HEK293 (cell line): ENCODE results near the gene MCRIP2.

Experiments used
- BCL11A ChIP-seq: fragments of 450-650 bp; formaldehyde crosslinking; IDR thresholded peaks from 2 replicates; pipeline ENCODE4 v1.5.1; 2016; ENCODE audit warnings: low read depth, missing biosample characterization, missing genetic modification characterization
- EGR2 ChIP-seq: fragments of 450-650 bp; formaldehyde crosslinking; IDR thresholded peaks from 2 replicates; pipeline ENCODE4 v1.5.1; 2016; ENCODE audit warnings: low read depth, missing biosample characterization, missing genetic modification characterization
- GLIS1 ChIP-seq: fragments of 450-650 bp; formaldehyde crosslinking; IDR thresholded peaks from 2 replicates; pipeline ENCODE4 v1.5.1; 2016; ENCODE audit warnings: missing biosample characterization, missing genetic modification characterization
- KLF1 ChIP-seq: fragments of 450-650 bp; formaldehyde crosslinking; IDR thresholded peaks from 2 replicates; pipeline ENCODE4 v1.5.1; 2016; ENCODE audit warnings: missing biosample characterization, missing genetic modification characterization
- KLF8 ChIP-seq: fragments of 450-650 bp; formaldehyde crosslinking; IDR thresholded peaks from 2 replicates; pipeline ENCODE4 v1.5.1; 2016; ENCODE audit warnings: missing biosample characterization, missing genetic modification characterization
- MYNN ChIP-seq: fragments of 450-650 bp; formaldehyde crosslinking; IDR thresholded peaks from 2 replicates; pipeline ENCODE4 v1.5.1; 2016; ENCODE audit warnings: missing biosample characterization, missing genetic modification characterization, borderline replicate concordance
- SCRT2 ChIP-seq: fragments of 450-650 bp; formaldehyde crosslinking; IDR thresholded peaks from 2 replicates; pipeline ENCODE4 v1.5.1; 2016; ENCODE audit warnings: missing biosample characterization, missing genetic modification characterization
- SP7 ChIP-seq: fragments of 450-650 bp; formaldehyde crosslinking; IDR thresholded peaks from 2 replicates; pipeline ENCODE4 v1.5.1; 2016; ENCODE audit warnings: missing biosample characterization, missing genetic modification characterization
- YY1 ChIP-seq: fragments of 450-650 bp; formaldehyde crosslinking; IDR thresholded peaks from 2 replicates; pipeline ENCODE4 v1.5.1; 2018; ENCODE audit warnings: missing biosample characterization, missing genetic modification characterization
- ZBTB10 ChIP-seq: fragments of 450-650 bp; formaldehyde crosslinking; IDR thresholded peaks from 2 replicates; pipeline ENCODE4 v1.5.1; 2016; ENCODE audit warnings: missing biosample characterization, missing genetic modification characterization
- ZBTB6 ChIP-seq: fragments of 450-650 bp; formaldehyde crosslinking; IDR thresholded peaks from 2 replicates; pipeline ENCODE4 v1.5.1; 2017; ENCODE audit warnings: missing biosample characterization, missing genetic modification characterization
- ZFHX2 ChIP-seq: fragments of 450-650 bp; formaldehyde crosslinking; conservative IDR thresholded peaks from 2 replicates; pipeline ENCODE4 v1.5.1; 2016; ENCODE audit warnings: missing biosample characterization, missing genetic modification characterization
- ZNF112 ChIP-seq: fragments of 450-650 bp; formaldehyde crosslinking; IDR thresholded peaks from 2 replicates; pipeline ENCODE4 v1.5.0; 2017; ENCODE audit warnings: missing biosample characterization, missing genetic modification characterization
- ZNF184 ChIP-seq: fragments of 450-650 bp; IDR thresholded peaks from 2 replicates; pipeline ENCODE4 v1.5.1; 2018; ENCODE audit warnings: missing biosample characterization, mild to moderate bottlenecking, missing genetic modification characterization
- ZNF214 ChIP-seq: fragments of 450-650 bp; formaldehyde crosslinking; IDR thresholded peaks from 2 replicates; pipeline ENCODE4 v1.5.1; 2017; ENCODE audit warnings: missing biosample characterization, mild to moderate bottlenecking, missing genetic modification characterization, borderline replicate concordance
- ZNF473 ChIP-seq: fragments of 450-650 bp; formaldehyde crosslinking; IDR thresholded peaks from 2 replicates; pipeline ENCODE4 v1.5.1; 2017; ENCODE audit warnings: missing biosample characterization, missing genetic modification characterization
- ZNF561 ChIP-seq: fragments of 450-650 bp; IDR thresholded peaks from 2 replicates; pipeline ENCODE4 v1.5.1; 2018; ENCODE audit warnings: missing biosample characterization, missing genetic modification characterization, borderline replicate concordance
- ZNF623 ChIP-seq: fragments of 450-650 bp; formaldehyde crosslinking; IDR thresholded peaks from 2 replicates; pipeline ENCODE4 v1.5.1; 2016; ENCODE audit warnings: missing biosample characterization, missing genetic modification characterization
- ZNF658 ChIP-seq: fragments of 450-650 bp; formaldehyde crosslinking; IDR thresholded peaks from 2 replicates; pipeline ENCODE4; 2016; ENCODE audit warnings: missing biosample characterization, missing genetic modification characterization
- ZNF776 ChIP-seq: fragments of 450-650 bp; formaldehyde crosslinking; IDR thresholded peaks from 2 replicates; pipeline ENCODE4 v1.5.0; 2017; ENCODE audit warnings: missing biosample characterization, missing genetic modification characterization, borderline replicate concordance
- TF ChIP-seq, protein P1 (sequence below): fragments of 450-650 bp; formaldehyde crosslinking; IDR thresholded peaks from 2 replicates; pipeline ENCODE4 v1.5.1; 2016; ENCODE audit warnings: missing biosample characterization, missing genetic modification characterization
- TF ChIP-seq, protein P2 (sequence below): fragments of 450-650 bp; formaldehyde crosslinking; IDR thresholded peaks from 2 replicates; pipeline ENCODE4 v1.5.1; 2016; ENCODE audit warnings: missing biosample characterization, missing genetic modification characterization

Gene MCRIP2

DNA sequence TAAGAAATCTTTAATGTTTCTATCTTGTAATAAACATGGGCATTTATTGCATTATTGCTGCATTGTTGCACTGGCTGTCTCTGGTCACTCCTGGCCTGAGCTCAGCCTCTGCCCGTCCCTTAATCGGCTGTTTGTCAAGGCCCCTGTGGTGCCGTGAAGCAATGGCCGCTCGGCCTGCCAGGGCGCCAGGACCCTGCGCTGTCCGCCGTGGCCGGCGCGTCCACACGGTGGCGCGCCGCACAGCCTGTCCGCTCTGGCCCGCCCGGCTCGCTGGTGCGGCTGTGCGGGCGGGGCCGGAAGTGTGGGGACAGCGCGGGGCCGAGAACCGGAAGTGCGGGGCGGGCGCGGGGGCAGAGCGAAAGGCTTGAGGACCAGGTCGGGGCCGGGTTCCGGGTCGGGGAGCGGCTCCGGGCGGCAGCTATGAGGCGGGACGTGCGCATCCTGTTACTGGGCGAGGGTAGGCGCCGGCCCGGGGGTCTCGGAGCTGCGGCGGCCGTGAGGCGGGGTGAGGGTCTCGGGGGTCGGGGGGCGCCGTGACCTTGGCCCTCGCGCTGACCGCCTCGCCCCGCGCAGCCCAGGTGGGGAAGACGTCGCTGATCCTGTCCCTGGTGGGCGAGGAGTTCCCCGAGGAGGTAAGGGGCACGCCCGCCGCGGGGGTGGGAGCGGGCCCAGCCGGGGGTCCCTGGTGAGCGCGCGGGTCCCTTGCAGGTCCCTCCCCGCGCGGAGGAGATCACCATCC, 26.3 kb downstream of the MCRIP2 start, which contains the start of gene RHOT2 (continued):
- TF ChIP-seq ZNF473 (tag by site-specific recombination) = no peak
- no peak for TF ChIP-seq ZNF112
- peak; percentile 37; the same call in 1 of the 2 replicates for TF ChIP-seq EGR2
- no peak for TF ChIP-seq BCL11A (tag by site-specific recombination)
- no peak for TF ChIP-seq ZNF214 (tag by site-specific recombination)
- TF ChIP-seq ZBTB6 (tag by site-specific recombination) = peak; percentile 28; the same call in 1 of the 2 replicates
- 0 out of 2 replicates have a peak, but pooled peaks have one; percentile 26 for TF ChIP-seq SP7
- TF ChIP-seq KLF8 (tag by site-specific recombination) = peak; percentile 36; the same call in 1 of the 2 replicates
- peak; percentile 86; the same call in 1 of the 2 replicates for TF ChIP-seq ZNF184
- 0 out of 2 replicates have a peak, but pooled peaks have one; percentile 39 for TF ChIP-seq GLIS1 (tag by site-specific recombination)
- TF ChIP-seq MYNN = no peak
- TF ChIP-seq, protein P1, sequence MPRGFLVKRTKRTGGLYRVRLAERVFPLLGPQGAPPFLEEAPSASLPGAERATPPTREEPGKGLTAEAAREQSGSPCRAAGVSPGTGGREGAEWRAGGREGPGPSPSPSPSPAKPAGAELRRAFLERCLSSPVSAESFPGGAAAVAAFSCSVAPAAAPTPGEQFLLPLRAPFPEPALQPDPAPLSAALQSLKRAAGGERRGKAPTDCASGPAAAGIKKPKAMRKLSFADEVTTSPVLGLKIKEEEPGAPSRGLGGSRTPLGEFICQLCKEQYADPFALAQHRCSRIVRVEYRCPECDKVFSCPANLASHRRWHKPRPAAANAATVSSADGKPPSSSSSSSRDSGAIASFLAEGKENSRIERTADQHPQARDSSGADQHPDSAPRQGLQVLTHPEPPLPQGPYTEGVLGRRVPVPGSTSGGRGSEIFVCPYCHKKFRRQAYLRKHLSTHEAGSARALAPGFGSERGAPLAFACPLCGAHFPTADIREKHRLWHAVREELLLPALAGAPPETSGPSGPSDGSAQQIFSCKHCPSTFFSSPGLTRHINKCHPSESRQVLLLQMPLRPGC = no peak
- 0 out of 2 replicates have a peak, but pooled peaks have one; percentile 14 for TF ChIP-seq KLF1
- TF ChIP-seq ZNF561 = peak; percentile 81; the same call in 1 of the 2 replicates
- peak; percentile 75 for TF ChIP-seq ZFHX2 (tag by site-specific recombination)
- TF ChIP-seq ZNF776 (tag by site-specific recombination) = no peak
- peak; percentile 91 for TF ChIP-seq YY1 (tag by site-specific recombination)
- no peak for TF ChIP-seq ZNF658 (tag by site-specific recombination)
- TF ChIP-seq SCRT2 (tag by site-specific recombination) = peak; percentile 98
- TF ChIP-seq, protein P2, sequence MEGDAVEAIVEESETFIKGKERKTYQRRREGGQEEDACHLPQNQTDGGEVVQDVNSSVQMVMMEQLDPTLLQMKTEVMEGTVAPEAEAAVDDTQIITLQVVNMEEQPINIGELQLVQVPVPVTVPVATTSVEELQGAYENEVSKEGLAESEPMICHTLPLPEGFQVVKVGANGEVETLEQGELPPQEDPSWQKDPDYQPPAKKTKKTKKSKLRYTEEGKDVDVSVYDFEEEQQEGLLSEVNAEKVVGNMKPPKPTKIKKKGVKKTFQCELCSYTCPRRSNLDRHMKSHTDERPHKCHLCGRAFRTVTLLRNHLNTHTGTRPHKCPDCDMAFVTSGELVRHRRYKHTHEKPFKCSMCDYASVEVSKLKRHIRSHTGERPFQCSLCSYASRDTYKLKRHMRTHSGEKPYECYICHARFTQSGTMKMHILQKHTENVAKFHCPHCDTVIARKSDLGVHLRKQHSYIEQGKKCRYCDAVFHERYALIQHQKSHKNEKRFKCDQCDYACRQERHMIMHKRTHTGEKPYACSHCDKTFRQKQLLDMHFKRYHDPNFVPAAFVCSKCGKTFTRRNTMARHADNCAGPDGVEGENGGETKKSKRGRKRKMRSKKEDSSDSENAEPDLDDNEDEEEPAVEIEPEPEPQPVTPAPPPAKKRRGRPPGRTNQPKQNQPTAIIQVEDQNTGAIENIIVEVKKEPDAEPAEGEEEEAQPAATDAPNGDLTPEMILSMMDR = peak; percentile 56; the same call in 1 of the 2 replicates
- 0 out of 2 replicates have a peak, but pooled peaks have one; percentile 32 for TF ChIP-seq ZBTB10 (tag by site-specific recombination)
- TF ChIP-seq ZNF623 (tag by site-specific recombination) = no peak
